GM19463 (cell line): ENCODE measurements around the gene MPZL2.

Source experiments
- ATAC-seq: cut with Tn5 transposase; IDR thresholded peaks from one replicate; pipeline ENCODE4 v1.9.1; 2021; ENCODE audit warnings: mild to moderate bottlenecking, moderate library complexity; ENCODE audit not compliant: unreplicated experiment

Gene MPZL2

DNA sequence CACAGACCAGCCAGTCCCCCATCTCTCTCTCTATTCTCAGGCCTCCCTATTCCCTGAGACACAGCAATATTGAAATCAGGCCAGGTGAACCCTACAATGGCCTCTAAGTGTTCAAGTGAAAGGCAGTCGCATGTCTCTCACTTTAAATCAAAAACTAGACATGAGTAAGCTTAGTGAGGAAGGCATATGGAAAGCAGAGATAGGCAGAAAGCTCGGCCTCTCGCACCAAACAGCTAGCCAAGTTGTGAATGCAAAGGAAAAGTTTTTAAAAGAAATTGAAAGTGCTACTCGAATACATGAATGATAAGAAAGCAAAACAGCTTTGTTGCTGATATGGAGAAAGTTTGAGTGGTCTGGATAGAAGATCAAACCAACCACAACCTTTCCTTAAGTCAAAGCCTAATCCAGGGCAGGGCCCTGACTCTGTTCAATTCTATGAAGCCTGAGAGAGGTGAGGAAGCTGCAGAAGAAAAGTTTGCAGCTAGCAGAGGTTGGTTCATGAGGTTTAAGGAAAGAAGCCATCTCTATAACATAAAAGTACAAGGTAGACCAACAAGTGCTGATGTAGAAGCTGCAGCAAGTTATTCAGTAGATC lies 19.8 kb upstream of the MPZL2 start:
- no peak for ATAC-seq

DNA sequence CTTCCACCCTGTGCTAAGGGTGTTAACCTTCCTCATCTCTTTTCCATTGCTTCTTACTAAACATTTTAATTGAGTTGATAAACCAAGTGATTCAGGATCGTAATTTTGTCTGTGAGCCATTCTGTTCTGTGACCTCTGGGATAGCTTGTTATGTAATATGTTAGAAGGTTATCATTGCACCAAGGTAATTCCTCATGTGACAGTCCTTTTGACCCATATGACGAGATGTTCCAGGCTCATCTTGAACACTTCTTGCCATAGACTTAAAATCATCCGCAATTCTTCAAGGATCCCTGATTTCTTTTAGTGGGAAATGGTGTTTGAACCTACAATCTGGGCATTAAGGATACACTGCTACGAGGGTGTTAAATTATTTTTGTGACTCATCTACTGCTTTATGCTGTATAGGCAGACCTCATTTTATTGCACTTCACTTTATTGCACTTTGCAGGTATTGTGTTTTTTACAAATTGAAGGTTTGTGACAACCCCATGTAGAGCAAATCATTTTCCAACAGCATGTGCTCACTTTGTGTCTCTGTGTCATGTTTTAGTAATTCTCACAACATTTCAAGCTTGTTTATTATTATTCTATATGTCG lies 19.0 kb upstream of the MPZL2 start:
- ATAC-seq, result no peak

GRCh38 chr11:118282606-118283005 lies 18.5 kb upstream of the MPZL2 start:
- no peak for ATAC-seq

DNA sequence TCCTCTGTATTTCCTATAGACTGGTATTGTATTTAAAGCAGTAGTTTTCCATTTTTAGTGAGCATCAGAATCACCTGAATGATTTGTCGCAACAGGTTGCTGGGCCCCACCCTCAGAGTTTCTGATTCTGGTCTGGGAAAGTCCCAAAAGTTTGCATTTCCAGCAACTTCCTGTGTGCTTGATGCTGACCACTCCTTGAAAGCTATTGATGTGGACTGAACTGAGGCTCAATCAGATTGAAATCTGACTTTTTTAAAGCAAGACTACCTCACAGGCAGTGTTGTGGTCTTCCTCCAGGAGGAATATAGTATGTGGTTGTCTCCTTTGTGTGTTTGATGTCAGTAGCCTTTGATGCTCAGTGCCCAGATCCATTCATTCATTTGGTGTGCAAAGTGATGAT lies 17.2 kb upstream of the MPZL2 start:
- no peak for ATAC-seq

- ATAC-seq, result no peak
Observed at GRCh38 chr11:118277312-118277711, 13.2 kb upstream of the MPZL2 start.

DNA sequence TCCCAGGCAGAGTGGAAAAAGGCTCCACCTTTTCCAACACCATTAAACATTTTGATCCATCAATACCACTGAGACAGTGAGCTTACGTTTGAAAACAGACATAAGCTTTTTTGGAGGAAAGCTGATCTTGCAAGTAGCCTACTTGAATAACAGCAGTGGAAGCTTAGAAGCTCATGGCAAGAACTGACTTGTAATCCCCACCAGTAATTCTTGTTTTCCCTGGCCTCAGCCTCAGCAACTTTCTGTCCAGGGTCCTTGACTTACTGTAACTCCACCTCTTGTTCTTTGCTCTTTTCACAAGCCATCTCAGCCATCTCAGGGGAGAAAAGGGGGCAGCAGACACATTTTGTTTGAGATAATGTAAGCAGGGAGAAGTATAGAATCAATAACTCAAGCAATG lies 12.3 kb upstream of the MPZL2 start:
- ATAC-seq, result no peak

GRCh38 chr11:118275176-118275575 lies 11.1 kb upstream of the MPZL2 start:
- ATAC-seq, result no peak

DNA sequence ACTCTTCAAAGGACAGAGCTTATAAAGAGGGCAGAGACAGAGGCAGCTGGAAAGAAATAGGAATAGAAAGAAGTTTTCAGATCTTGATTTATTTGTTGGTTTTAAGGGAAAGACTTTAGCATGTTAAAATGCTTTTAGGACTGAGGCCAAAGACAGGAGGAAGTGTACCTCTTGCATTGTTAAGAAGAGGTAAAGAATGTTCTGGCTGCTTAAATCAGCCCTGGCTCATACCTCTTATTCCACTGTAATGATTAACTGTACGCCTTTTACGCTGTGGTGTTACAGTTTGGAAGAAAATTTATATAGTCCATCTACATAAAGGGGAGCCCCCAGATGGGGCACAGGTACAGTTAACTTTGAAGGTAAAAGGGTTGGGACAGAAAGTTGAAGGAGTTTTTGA lies 10.1 kb upstream of the MPZL2 start:
- ATAC-seq, result no peak

GRCh38 chr11:118272001-118272400 lies 7.9 kb upstream of the MPZL2 start:
- no peak for ATAC-seq

- no peak for ATAC-seq
Observed at GRCh38 chr11:118267486-118267885, 3.4 kb upstream of the MPZL2 start.

DNA sequence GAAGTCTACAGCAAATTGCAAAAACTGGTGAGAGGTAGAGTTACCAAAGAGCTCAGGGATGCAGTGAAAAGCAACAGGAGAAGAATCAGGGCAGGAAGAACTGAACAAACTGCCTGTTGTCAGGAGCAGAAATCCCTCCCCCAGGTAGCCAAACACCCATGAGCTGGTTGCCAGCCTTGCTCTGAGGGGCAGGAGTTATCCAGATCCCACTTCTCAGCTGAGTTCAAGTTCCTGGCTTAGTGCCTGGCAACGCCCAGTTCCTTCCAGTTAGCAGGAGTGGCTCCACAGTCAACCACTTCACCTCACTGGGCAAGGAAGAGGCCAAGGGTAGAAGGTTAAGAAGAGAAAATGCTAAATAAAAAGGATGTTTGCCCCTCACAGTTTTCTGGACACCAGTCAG lies 1.9 kb upstream of the MPZL2 start:
- no peak for ATAC-seq

DNA sequence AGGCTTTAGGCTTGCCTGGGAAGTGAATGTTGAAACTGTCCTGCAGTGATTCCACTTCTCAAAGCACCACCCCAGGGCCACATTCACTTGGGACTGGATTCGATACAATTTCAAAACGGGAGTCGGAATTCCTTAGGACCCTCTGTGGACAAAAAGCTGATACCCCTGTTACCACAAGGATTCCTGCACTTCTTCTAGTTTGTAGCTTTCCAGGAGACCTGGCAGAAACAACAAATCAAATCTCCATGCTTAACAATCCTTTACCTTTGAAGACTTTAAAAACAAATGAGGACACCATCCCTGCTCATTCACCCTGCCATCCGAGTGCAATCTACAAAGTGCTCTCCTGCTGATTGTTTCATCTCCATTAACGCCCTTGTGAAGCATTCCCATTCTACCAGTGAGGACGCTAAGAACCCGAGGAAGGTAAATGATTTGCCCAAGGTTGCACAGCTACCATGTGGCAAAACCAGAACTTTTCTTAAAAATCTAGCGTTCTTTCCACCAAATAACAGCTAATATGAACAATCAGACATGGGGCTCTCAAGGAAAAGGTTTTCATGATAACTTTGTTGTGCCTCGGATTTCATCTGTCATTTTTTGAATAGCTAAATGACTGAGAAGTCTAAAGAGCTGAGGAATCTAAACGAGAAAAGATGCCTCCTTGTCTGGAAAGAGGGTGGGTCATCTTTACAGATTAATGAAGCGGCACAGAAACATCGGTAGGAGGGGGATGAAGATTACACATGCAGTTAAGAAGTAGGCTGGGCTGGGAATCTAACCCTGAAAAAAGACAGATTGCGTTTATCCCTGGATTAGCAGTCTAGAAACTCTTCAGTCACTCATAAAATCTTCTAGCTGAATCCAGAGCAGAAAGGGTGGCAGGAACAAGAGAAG lies 720 bp upstream of the MPZL2 start:
- ATAC-seq, result no peak

- ATAC-seq, result no peak
Observed at GRCh38 chr11:118263112-118263511, 985 bp downstream of the MPZL2 start.

DNA sequence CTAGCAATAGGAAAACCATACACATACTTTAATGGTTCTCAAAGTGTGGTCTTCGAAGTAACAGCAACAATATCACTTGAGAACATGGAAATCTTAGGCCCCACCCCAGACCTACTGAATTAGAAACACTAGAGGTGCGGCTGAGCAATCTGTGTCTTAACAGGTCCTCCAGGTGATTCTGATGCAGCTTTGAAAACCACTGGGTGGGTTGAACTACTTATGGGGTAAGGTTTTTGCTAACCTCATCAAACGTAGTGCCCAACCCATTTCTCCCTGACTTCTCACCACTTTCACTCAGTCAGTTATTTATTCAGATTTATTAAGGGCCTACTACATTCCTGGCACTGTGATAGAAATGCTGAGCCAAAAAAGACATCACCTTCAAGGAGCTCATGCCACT lies 3.7 kb downstream of the MPZL2 start:
- ATAC-seq, result no peak

- no peak for ATAC-seq
Observed at GRCh38 chr11:118259138-118259537, 5.0 kb downstream of the MPZL2 start.

DNA sequence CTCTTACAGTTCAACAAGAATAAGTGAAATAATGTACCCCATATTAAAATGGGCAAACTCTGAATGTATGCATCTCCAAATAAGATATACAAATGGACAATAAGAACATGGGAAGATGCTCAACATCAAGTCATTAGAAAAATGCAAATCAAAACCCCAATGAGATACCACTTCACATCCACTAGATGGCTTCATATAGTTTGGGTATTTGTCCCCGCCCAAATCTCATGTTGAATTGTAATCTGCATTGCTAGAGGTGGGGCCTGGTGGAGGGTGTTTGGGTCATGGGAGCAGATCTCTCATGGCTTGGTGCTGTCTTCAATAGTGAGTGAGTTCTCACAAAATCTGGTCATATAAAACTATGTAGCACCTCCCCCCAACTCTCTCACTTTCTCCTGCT lies 5.7 kb downstream of the MPZL2 start:
- no peak for ATAC-seq

DNA sequence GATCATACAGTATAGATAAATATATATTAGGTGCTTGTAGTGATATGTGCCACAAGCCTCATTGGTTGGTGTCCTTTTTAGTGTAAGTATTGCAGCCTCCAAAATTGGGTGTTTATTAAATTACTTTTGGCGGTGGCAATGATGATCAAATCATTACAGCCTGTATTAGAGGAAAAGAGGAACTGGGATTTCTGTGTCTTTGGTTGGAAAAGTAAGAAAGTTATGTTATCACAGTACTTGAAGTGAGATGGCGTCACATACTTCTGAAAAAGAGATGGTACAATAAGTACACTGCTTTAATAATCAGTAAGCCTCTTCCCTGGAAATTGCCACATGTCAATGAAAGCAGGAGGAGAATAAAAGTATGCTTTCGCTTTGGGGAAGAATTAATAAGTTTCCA lies 11.4 kb downstream of the MPZL2 start:
- ATAC-seq, result no peak

DNA sequence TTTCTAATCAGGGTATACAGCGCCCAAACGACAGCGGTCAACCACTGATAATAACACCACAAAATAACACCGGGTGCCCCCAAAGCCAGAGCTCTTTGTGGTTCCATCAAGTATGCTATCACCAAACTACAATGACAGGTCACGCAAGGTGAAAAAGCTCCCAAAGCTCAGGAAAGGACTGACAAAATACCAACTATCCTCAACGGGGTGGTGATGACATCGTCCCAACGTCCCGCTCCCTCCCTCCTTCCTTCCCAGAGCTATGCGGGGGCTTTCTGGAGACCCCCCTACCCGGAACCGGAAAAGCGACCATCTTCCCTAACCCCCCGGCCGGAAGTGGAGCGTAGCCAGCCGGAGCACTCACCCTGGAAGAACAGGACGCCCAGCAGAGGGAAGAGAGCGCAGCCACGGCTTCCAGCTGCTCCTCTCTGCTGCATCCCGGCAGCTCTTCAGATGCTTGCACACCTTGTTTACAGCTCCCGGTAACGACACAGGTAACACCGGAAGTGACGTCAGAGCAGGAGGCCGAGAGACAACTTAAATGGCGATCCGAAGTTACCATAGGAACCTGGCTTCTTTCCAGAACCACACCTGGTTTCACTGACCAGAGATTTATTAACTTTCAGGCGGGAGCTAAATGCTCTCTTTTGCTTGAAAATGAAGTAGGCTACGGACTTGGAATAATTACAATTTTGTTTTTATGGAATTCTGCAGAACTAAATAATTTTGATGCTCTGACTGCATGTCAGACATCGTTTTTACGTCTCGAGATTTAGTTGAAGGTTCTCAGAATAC lies 12.0 kb downstream of the MPZL2 start, which contains the start of gene MPZL3:
TSS of gene MPZL3 (minus strand) at position 508 of the 795 bp plus-strand sequence. CDS start at position 437, 71 bp downstream.
- ATAC-seq, result no peak

- no peak for ATAC-seq
Observed at GRCh38 chr11:118247041-118247440, 17.1 kb downstream of the MPZL2 start.

DNA sequence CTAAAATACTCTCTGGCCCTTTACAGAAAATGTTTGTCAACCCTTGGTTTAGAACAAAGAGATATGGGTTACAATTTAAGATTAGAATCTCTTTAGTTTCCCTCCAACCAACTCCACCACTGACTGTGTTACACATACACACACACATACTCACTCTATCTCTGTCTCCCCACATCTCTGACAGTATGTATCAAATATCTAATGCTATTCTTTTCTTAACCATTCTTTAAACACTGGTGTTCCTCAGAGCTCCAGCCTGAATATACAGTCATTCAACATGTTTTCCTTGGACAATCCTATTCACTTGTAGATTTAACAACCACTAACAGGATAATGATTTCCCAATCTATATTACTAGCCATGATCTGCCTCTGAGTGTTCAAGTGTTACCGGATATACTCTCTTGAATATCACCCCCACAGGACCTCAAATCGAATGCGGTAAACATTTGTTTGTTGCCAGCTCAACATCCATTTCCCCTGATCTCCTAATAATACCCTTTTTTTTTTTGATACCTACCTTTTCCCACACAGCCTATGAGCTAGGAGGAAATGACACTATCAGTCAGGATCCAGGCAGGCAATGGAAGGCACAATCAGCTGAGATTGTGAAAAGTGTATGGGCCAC lies 18.0 kb downstream of the MPZL2 start:
- ATAC-seq, result no peak
